Measurements from ENCODE around the gene SPRY2. TPM values are rescaled to one million over a fixed set of nuclear protein-coding genes. Genes with fewer than 3 reads are reported as not detected.

SPRY2 gene
- total RNA-seq, 1 experiment from 2014 or later: 7.2 TPM

DNA sequence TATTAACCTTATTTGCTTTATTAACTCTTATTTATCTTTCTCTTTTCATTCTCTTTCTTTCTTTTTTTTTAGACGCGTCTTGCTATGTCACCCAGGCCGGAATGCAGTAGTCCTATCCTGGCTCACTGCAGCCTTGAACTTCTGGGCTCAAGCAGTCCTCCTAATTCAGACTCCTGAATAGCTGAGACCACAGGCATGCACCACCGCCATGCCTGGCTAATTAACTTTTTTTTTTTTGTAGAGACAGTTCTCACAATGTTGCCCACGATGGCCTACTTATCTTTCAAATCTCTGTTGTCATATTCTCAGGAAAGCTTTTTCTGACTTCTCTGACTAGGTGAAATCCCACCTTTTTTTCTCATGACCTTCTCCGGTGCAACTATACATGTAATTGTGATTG is 7.8 kb upstream of the SPRY2 start:
- ChIA-PET CTCF (no interaction called here), POLR2A (no interaction called here)

GRCh38 chr13:80348314-80348713 is 7.4 kb upstream of the SPRY2 start:
- H3K36me3 ChIP-seq (ENCODE audit: control insufficient read depth in 1 of 2, insufficient read depth in 2 of 2, low read length in 2 of 2): no peaks in the 10 kb centered on the region
- no peaks in the 10 kb centered on the region for H3K27me3 ChIP-seq (ENCODE audit: insufficient read depth, low read length)
- CTCF ChIA-PET: no interaction called here
- no peak overlapping the region for H3K4me3 ChIP-seq (replicated peaks in 1 of 2; ENCODE audit: low read depth in 1 of 2, low read length in 2 of 2)
- no peaks in the 10 kb centered on the region for H3K79me2 ChIP-seq (ENCODE audit: insufficient read depth, low read length)
- H3K9me3 ChIP-seq (ENCODE audit: control insufficient read depth in 1 of 2, insufficient read depth in 1 of 2, low read depth in 1 of 2, low read length in 2 of 2): no peaks in the 10 kb centered on the region
- H3K9me2 ChIP-seq (ENCODE audit: insufficient read depth): no peaks in the 10 kb centered on the region
- no peak overlapping the region for H3K9ac ChIP-seq (ENCODE audit: low read length)
- RAD21 ChIA-PET (ENCODE audit: low non-redundant PET in 1 of 2, low total read pairs in 2 of 2, uncharacterized antibody in 2 of 2, unreplicated experiment in 2 of 2): no interaction called here
- H2AFZ ChIP-seq (ENCODE audit: low read depth, low read length, poor library complexity, severe bottlenecking): no peak overlapping the region
- no peak overlapping the region for H3K27ac ChIP-seq (ENCODE audit: low read depth, low read length)
- intact Hi-C loops (cut with micrococcal nuclease): no loop called here
- POLR2A ChIA-PET: no interaction called here
- no peaks in the 10 kb centered on the region for H3K4me1 ChIP-seq (ENCODE audit: control insufficient read depth in 1 of 2, insufficient read depth in 2 of 2, low read length in 2 of 2)
- TF ChIP-seq POLR2AphosphoS5 (IDR thresholded peaks at IDR 0.05; ENCODE audit: low read depth, low read length) (no peak), ELF1 (IDR thresholded peaks at IDR 0.05; ENCODE audit: borderline replicate concordance, low read depth) (no peak), MAX (IDR thresholded peaks at IDR 0.05) (no peak), JUND (IDR thresholded peaks at IDR 0.05) (no peak), ZNF274 (IDR thresholded peaks at IDR 0.05; ENCODE audit: low read depth, low read length) (no peak), YY1 (IDR thresholded peaks at IDR 0.05; ENCODE audit: extremely low read depth, insufficient replicate concordance, low read depth, low read length) (no peak), EZH2 (IDR thresholded peaks at IDR 0.05) (no peak), ZFX (IDR thresholded peaks at IDR 0.05) (no peak), RAD21 (IDR thresholded peaks at IDR 0.05; ENCODE audit: low read depth) (no peak)
- TF ChIP-seq, protein P1, sequence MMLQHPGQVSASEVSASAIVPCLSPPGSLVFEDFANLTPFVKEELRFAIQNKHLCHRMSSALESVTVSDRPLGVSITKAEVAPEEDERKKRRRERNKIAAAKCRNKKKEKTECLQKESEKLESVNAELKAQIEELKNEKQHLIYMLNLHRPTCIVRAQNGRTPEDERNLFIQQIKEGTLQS (IDR thresholded peaks at IDR 0.05): no peak
- no peaks in the 10 kb centered on the region for H4K20me1 ChIP-seq (ENCODE audit: insufficient read depth)
- no peak for DNase-seq (ENCODE audit: low read depth, low spot score)
- H3K4me2 ChIP-seq (ENCODE audit: low read length): no peak overlapping the region
- no peak for ATAC-seq
- BruUV-seq (replicated peaks): no TSS peak

More for the DNA sequence above, 7.8 kb upstream of the SPRY2 start:
- DNase-seq (ENCODE audit: low read depth, low spot score) (no peak), ATAC-seq (no peak)
- H3K9me2 ChIP-seq (ENCODE audit: insufficient read depth): no peaks in the 10 kb centered on the region
- no peaks in the 10 kb centered on the region for H4K20me1 ChIP-seq (ENCODE audit: insufficient read depth)
- intact Hi-C loops (cut with micrococcal nuclease): no loop called here
- no peaks in the 10 kb centered on the region for H3K79me2 ChIP-seq (ENCODE audit: insufficient read depth, low read length)
- no TSS peak for BruUV-seq (replicated peaks)
- H3K4me3 ChIP-seq (replicated peaks in 1 of 2; ENCODE audit: low read depth in 1 of 2, low read length in 2 of 2): no peak overlapping the region
- RAD21 ChIA-PET (ENCODE audit: low non-redundant PET in 1 of 2, low total read pairs in 2 of 2, uncharacterized antibody in 2 of 2, unreplicated experiment in 2 of 2): no interaction called here
- H3K4me1 ChIP-seq (ENCODE audit: control insufficient read depth in 1 of 2, insufficient read depth in 2 of 2, low read length in 2 of 2): no peaks in the 10 kb centered on the region
- no peak overlapping the region for H3K4me2 ChIP-seq (ENCODE audit: low read length)
- TF ChIP-seq EZH2 (IDR thresholded peaks at IDR 0.05): no peak
- TF ChIP-seq RAD21 (IDR thresholded peaks at IDR 0.05; ENCODE audit: low read depth): no peak
- no peak for TF ChIP-seq ZFX (IDR thresholded peaks at IDR 0.05)
- TF ChIP-seq FOSL1 (IDR thresholded peaks at IDR 0.05; ENCODE audit: low read depth): no peak
- TF ChIP-seq MAX (IDR thresholded peaks at IDR 0.05): no peak
- TF ChIP-seq SP1 (IDR thresholded peaks at IDR 0.05; ENCODE audit: low read depth): no peak
- no peak for TF ChIP-seq SRF (IDR thresholded peaks at IDR 0.05; ENCODE audit: low read depth)
- no peak for TF ChIP-seq TCF7L2 (IDR thresholded peaks at IDR 0.05; ENCODE audit: borderline replicate concordance, extremely low read depth, insufficient read depth, insufficient read length)
- no peak for TF ChIP-seq ZNF274 (IDR thresholded peaks at IDR 0.05; ENCODE audit: low read depth, low read length)
- no peak for TF ChIP-seq POLR2AphosphoS5 (IDR thresholded peaks at IDR 0.05; ENCODE audit: low read depth, low read length)
- no peak for TF ChIP-seq POLR2A (IDR thresholded peaks at IDR 0.05; ENCODE audit: borderline replicate concordance, extremely low read depth, insufficient read depth, insufficient read length)
- no peak for TF ChIP-seq CEBPB (IDR thresholded peaks at IDR 0.05; ENCODE audit: low read depth)
- TF ChIP-seq EZH2phosphoT487 (IDR thresholded peaks at IDR 0.05; ENCODE audit: borderline replicate concordance): no peak
- TF ChIP-seq, protein P1 (IDR thresholded peaks at IDR 0.05): no peak
- no peak for TF ChIP-seq CBX3 (IDR thresholded peaks at IDR 0.05; ENCODE audit: low read depth)
- H3K27ac ChIP-seq (ENCODE audit: low read depth, low read length): no peak overlapping the region
- no peaks in the 10 kb centered on the region for H3K36me3 ChIP-seq (ENCODE audit: control insufficient read depth in 1 of 2, insufficient read depth in 2 of 2, low read length in 2 of 2)
- no peak overlapping the region for H2AFZ ChIP-seq (ENCODE audit: low read depth, low read length, poor library complexity, severe bottlenecking)
- no peak overlapping the region for H3K9ac ChIP-seq (ENCODE audit: low read length)
- H3K27me3 ChIP-seq (ENCODE audit: insufficient read depth, low read length): no peaks in the 10 kb centered on the region
- no peaks in the 10 kb centered on the region for H3K9me3 ChIP-seq (ENCODE audit: control insufficient read depth in 1 of 2, insufficient read depth in 1 of 2, low read depth in 1 of 2, low read length in 2 of 2)

Measured in HCT116 (cell line).